Mesothelial cell of epicardium (in vitro differentiated cells): ENCODE measurements around the gene AQP1. TPM values are rescaled to one million over a fixed set of nuclear protein-coding genes. Genes with fewer than 3 reads are reported as not detected.

Experiments used
- DNase-seq, 2 experiments: peaks; one replicate each; pipeline ENCODE4 v3.0.0; 2021; ENCODE audit warnings: low spot score in 2 of 2; ENCODE audit not compliant: unreplicated experiment in 2 of 2
- H3K27ac Mint-ChIP-seq: 2 replicates; pipeline ENCODE4 v1.8.0; 2021; ENCODE audit warnings: mixed read lengths
- H3K27me3 Mint-ChIP-seq: 2 replicates; pipeline ENCODE4 v1.8.0; 2021; ENCODE audit warnings: low read depth, mixed read lengths
- H3K36me3 Mint-ChIP-seq: 2 replicates; pipeline ENCODE4 v1.8.0; 2021; ENCODE audit warnings: mixed read lengths
- H3K4me1 Mint-ChIP-seq: 2 replicates; pipeline ENCODE4 v1.8.0; 2021; ENCODE audit warnings: mixed read lengths
- H3K4me3 Mint-ChIP-seq: 2 replicates; pipeline ENCODE4 v1.8.0; 2021; ENCODE audit warnings: mild to moderate bottlenecking, moderate library complexity, mixed read lengths
- H3K9me3 Mint-ChIP-seq: 2 replicates; pipeline ENCODE4 v1.8.0; 2021; ENCODE audit warnings: mixed read lengths
- CTCF ChIP-seq: fragments of 200-600 bp; sonication (generic); IDR thresholded peaks from one replicate; pipeline ENCODE4 v1.5.0; 2021; ENCODE audit warnings: antibody characterized with exemption; ENCODE audit not compliant: unreplicated experiment
- total RNA-seq: library from RNA; stranded (reverse); gene quantifications from 3 replicates; pipeline ENCODE4 v1.2.1, GENCODE V29; 2021

AQP1 gene
- total RNA-seq, 1 donor from 2014 or later, result 10.9 TPM

GRCh38 chr7:30971840-30972563 lies 60.3 kb downstream of the AQP1 start:
- Mint-ChIP-seq H3K4me3 (no peak overlapping the region), H3K9me3 (no peaks in the 10 kb centered on the region), H3K36me3 (no peaks in the 10 kb centered on the region), H3K4me1 (no peaks in the 10 kb centered on the region), H3K27me3 (peaks cover 55% of the 10 kb centered on the region), H3K27ac (no peak overlapping the region)
- no peak for DNase-seq
- no peak for TF ChIP-seq CTCF

- Mint-ChIP-seq H3K4me1 (no peaks in the 10 kb centered on the region), H3K27ac (no peak overlapping the region), H3K27me3 (peaks cover 54% of the 10 kb centered on the region), H3K9me3 (no peaks in the 10 kb centered on the region), H3K4me3 (no peak overlapping the region), H3K36me3 (no peaks in the 10 kb centered on the region)
- no peak for TF ChIP-seq CTCF
- DNase-seq, result no peak
Measured at GRCh38 chr7:30973292-30973691, 61.6 kb downstream of the AQP1 start.

GRCh38 chr7:30973791-30974604 lies 62.3 kb downstream of the AQP1 start:
- Mint-ChIP-seq H3K9me3 (no peaks in the 10 kb centered on the region), H3K27me3 (peaks cover 59% of the 10 kb centered on the region), H3K36me3 (no peaks in the 10 kb centered on the region), H3K4me3 (no peak overlapping the region), H3K27ac (no peak overlapping the region), H3K4me1 (no peaks in the 10 kb centered on the region)
- DNase-seq, result no peak
- no peak for TF ChIP-seq CTCF

GRCh38 chr7:30974605-30975255 lies 63.1 kb downstream of the AQP1 start:
- no peaks in the 10 kb centered on the region for H3K4me1 Mint-ChIP-seq
- no peak overlapping the region for H3K27ac Mint-ChIP-seq
- TF ChIP-seq CTCF, result peak; percentile 73
- no peaks in the 10 kb centered on the region for H3K9me3 Mint-ChIP-seq
- no peaks in the 10 kb centered on the region for H3K36me3 Mint-ChIP-seq
- H3K4me3 Mint-ChIP-seq, result no peak overlapping the region
- DNase-seq, result peak in 1 of 2 experiments; percentile 46
- H3K27me3 Mint-ChIP-seq, result peaks cover 63% of the 10 kb centered on the region

Other genes with a start within 250 kb of the AQP1 start
- not detected in 3 replicates for gene CRHR2, start 229.4 kb upstream of the AQP1 start, total RNA-seq
- gene INMT, start 159.7 kb upstream of the AQP1 start, total RNA-seq, result 3.3 to 4.3 TPM (median 3.4 TPM) in 3 replicates
- 10.8 to 11.6 TPM (median 11.3 TPM) in 3 replicates for gene MINDY4, start 140.4 kb upstream of the AQP1 start, total RNA-seq
- gene GHRHR, start 52.1 kb downstream of the AQP1 start, total RNA-seq, result 1.6 TPM in 1 of 3 replicates, not detected in the others
- gene ADCYAP1R1, start 140.5 kb downstream of the AQP1 start, total RNA-seq, result 0.18 to 0.38 TPM (median 0.36 TPM) in 3 replicates